ENCODE results near the gene UPB1.

Gene UPB1

DNA sequence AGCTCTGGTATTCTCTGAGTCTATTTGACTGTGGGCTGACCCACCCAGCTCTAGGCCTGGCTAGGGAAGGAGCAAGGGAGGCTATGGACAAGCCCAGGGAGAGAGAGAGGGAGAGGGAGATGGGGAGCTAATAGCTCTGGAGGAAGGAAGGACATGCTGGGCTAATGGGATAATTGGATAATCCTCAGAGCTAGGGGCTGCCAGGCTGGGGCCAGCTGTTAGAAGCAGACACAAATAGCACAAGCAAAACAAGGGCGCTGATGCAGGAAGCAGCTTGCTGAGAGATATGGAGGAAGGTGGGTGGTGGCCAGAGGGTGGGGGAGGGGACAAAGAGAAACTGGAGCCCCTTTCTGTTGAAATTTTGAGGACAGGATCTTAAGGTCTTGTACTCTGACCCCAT, 44.5 kb upstream of the UPB1 start:
- H3F3A ChIP-seq (ENCODE audit: insufficient read depth, low read length), result no peaks in the 10 kb centered on the region
- TF ChIP-seq EZH2 (optimal IDR thresholded peaks at IDR 0.05; ENCODE audit: low read depth, low read length), result no peak
- TF ChIP-seq CTCF (IDR thresholded peaks at IDR 0.05; ENCODE audit: low read length), result no peak
- TF ChIP-seq EZH2phosphoT487 (IDR thresholded peaks at IDR 0.05; ENCODE audit: low read length), result no peak
- no peaks in the 10 kb centered on the region for H4K20me1 ChIP-seq (ENCODE audit: insufficient read depth, low read length)
- no peaks in the 10 kb centered on the region for H3K9me3 ChIP-seq (replicated peaks; ENCODE audit: insufficient read depth, low read length)
- H3K4me3 ChIP-seq (ENCODE audit: low read length), result no peak overlapping the region
- H3K79me2 ChIP-seq (ENCODE audit: low read length), result no peaks in the 10 kb centered on the region
- H3K36me3 ChIP-seq (replicated peaks; ENCODE audit: insufficient read depth, low read length), result no peaks in the 10 kb centered on the region
- no peak overlapping the region for H3K9ac ChIP-seq (ENCODE audit: low read length)
- H2AFZ ChIP-seq (ENCODE audit: low read length), result no peak overlapping the region
- H3K9me2 ChIP-seq (replicated peaks; ENCODE audit: insufficient read depth, low read length), result no peaks in the 10 kb centered on the region
- H3K27me3 ChIP-seq (replicated peaks; ENCODE audit: insufficient read depth, low read length), result no peaks in the 10 kb centered on the region
- no peak for DNase-seq
- H3K4me1 ChIP-seq (ENCODE audit: low read length), result no peaks in the 10 kb centered on the region
- H3K27ac ChIP-seq (ENCODE audit: low read length), result no peak overlapping the region
- no peak overlapping the region for H3K4me2 ChIP-seq (ENCODE audit: low read depth, low read length)

DNA sequence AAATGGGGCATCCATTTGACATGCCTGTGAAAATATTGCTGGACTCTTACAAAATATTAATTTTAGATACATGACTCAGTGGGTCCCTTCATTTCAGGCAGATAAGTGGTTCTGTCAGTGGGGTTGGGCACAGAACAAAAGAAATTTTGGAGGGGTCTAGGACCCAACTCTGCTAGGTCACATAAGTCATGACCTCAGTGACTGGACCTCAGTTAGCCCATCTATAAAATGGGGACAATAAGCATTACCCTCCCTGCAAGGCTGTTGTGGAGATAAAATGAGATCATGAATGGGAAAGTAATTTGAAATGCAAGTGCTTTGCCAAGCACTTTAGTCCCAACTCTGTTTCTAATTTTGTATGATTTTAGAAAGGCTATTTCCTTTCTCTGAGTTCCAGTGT, 44.0 kb upstream of the UPB1 start:
- no peak overlapping the region for H3K4me2 ChIP-seq (ENCODE audit: low read depth, low read length)
- H3K4me1 ChIP-seq (ENCODE audit: low read length), result no peaks in the 10 kb centered on the region
- no peaks in the 10 kb centered on the region for H3K9me3 ChIP-seq (replicated peaks; ENCODE audit: insufficient read depth, low read length)
- no peak overlapping the region for H3K27ac ChIP-seq (ENCODE audit: low read length)
- DNase-seq, result no peak
- H4K20me1 ChIP-seq (ENCODE audit: insufficient read depth, low read length), result no peaks in the 10 kb centered on the region
- TF ChIP-seq EZH2phosphoT487 (IDR thresholded peaks at IDR 0.05; ENCODE audit: low read length) (no peak), CTCF (IDR thresholded peaks at IDR 0.05; ENCODE audit: low read length) (no peak), EZH2 (optimal IDR thresholded peaks at IDR 0.05; ENCODE audit: low read depth, low read length) (no peak)
- no peaks in the 10 kb centered on the region for H3K36me3 ChIP-seq (replicated peaks; ENCODE audit: insufficient read depth, low read length)
- H3F3A ChIP-seq (ENCODE audit: insufficient read depth, low read length), result no peaks in the 10 kb centered on the region
- H3K4me3 ChIP-seq (ENCODE audit: low read length), result no peak overlapping the region
- no peaks in the 10 kb centered on the region for H3K79me2 ChIP-seq (ENCODE audit: low read length)
- no peaks in the 10 kb centered on the region for H3K9me2 ChIP-seq (replicated peaks; ENCODE audit: insufficient read depth, low read length)
- no peak overlapping the region for H2AFZ ChIP-seq (ENCODE audit: low read length)
- H3K27me3 ChIP-seq (replicated peaks; ENCODE audit: insufficient read depth, low read length), result no peaks in the 10 kb centered on the region
- no peak overlapping the region for H3K9ac ChIP-seq (ENCODE audit: low read length)

- no peaks in the 10 kb centered on the region for H3K36me3 ChIP-seq (replicated peaks; ENCODE audit: insufficient read depth, low read length)
- H3F3A ChIP-seq (ENCODE audit: insufficient read depth, low read length), result no peaks in the 10 kb centered on the region
- no peak overlapping the region for H3K9ac ChIP-seq (ENCODE audit: low read length)
- no peak overlapping the region for H3K4me3 ChIP-seq (ENCODE audit: low read length)
- H3K4me2 ChIP-seq (ENCODE audit: low read depth, low read length), result no peak overlapping the region
- no peaks in the 10 kb centered on the region for H3K4me1 ChIP-seq (ENCODE audit: low read length)
- no peaks in the 10 kb centered on the region for H3K9me3 ChIP-seq (replicated peaks; ENCODE audit: insufficient read depth, low read length)
- no peaks in the 10 kb centered on the region for H4K20me1 ChIP-seq (ENCODE audit: insufficient read depth, low read length)
- no peak overlapping the region for H3K27ac ChIP-seq (ENCODE audit: low read length)
- no peaks in the 10 kb centered on the region for H3K27me3 ChIP-seq (replicated peaks; ENCODE audit: insufficient read depth, low read length)
- H3K9me2 ChIP-seq (replicated peaks; ENCODE audit: insufficient read depth, low read length), result no peaks in the 10 kb centered on the region
- H3K79me2 ChIP-seq (ENCODE audit: low read length), result no peaks in the 10 kb centered on the region
- TF ChIP-seq CTCF (IDR thresholded peaks at IDR 0.05; ENCODE audit: low read length), result no peak
- no peak for TF ChIP-seq EZH2 (optimal IDR thresholded peaks at IDR 0.05; ENCODE audit: low read depth, low read length)
- TF ChIP-seq EZH2phosphoT487 (IDR thresholded peaks at IDR 0.05; ENCODE audit: low read length), result no peak
- H2AFZ ChIP-seq (ENCODE audit: low read length), result no peak overlapping the region
- no peak for DNase-seq
Observed at GRCh38 chr22:24453853-24454252, 41.3 kb upstream of the UPB1 start.
